ENCODE results near the gene RALGDS. TPM values are rescaled to one million over a fixed set of nuclear protein-coding genes. Genes with fewer than 3 reads are reported as not detected.
A peak's percentile ranks its signal among the peaks of the same experiment; 100 is the strongest.
"Not testable (repeated sequence)": the region's sequence is repeated elsewhere in the genome, so short reads cannot be mapped to it uniquely, and the experiment has no call there.

The RALGDS gene
- total RNA-seq, 6 experiments from 2014 or later, result 4.3 to 19.8 (median 5.7) TPM

DNA sequence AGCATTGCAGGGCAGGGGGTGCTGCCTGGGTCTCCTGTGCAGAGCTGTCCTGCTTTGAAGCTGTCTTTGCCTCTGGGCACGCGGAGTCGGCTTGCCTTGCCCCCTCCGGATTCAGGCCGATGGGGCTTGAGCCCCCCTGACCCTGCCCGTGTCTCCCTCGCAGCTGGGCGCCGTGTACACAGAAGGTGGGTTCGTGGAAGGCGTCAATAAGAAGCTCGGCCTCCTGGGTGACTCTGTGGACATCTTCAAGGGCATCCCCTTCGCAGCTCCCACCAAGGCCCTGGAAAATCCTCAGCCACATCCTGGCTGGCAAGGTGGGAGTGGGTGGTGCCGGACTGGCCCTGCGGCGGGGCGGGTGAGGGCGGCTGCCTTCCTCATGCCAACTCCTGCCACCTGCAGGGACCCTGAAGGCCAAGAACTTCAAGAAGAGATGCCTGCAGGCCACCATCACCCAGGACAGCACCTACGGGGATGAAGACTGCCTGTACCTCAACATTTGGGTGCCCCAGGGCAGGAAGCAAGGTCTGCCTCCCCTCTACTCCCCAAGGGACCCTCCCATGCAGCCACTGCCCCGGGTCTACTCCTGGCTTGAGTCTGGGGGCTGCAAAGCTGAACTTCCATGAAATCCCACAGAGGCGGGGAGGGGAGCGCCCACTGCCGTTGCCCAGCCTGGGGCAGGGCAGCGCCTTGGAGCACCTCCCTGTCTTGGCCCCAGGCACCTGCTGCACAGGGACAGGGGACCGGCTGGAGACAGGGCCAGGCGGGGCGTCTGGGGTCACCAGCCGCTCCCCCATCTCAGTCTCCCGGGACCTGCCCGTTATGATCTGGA is 56.6 kb downstream of the RALGDS start:
- Histone ChIP-seq H3K4me3 (no peak overlapping the region), H3K4me1 (no peaks in the 10 kb centered on the region), H3K9me3 (no peaks in the 10 kb centered on the region), H3K36me3 (no peaks in the 10 kb centered on the region), H3K27me3 (no peaks in the 10 kb centered on the region), H3K27ac (no peak overlapping the region)
- DNase-seq (peak in 1 of 3 donors; percentile 36), ATAC-seq (no peak)
- 100% methylated on average over 3 of the region's 30 CpGs for WGBS (ENCODE audit: insufficient coverage, low coverage, low lambda C conversion rate, missing lambda C conversion rate)
- intact Hi-C loops (cut with DNase I), result no loop called here
- TF ChIP-seq POLR2A (IDR thresholded peaks at IDR 0.05), result no peak
- TF ChIP-seq, protein P1, sequence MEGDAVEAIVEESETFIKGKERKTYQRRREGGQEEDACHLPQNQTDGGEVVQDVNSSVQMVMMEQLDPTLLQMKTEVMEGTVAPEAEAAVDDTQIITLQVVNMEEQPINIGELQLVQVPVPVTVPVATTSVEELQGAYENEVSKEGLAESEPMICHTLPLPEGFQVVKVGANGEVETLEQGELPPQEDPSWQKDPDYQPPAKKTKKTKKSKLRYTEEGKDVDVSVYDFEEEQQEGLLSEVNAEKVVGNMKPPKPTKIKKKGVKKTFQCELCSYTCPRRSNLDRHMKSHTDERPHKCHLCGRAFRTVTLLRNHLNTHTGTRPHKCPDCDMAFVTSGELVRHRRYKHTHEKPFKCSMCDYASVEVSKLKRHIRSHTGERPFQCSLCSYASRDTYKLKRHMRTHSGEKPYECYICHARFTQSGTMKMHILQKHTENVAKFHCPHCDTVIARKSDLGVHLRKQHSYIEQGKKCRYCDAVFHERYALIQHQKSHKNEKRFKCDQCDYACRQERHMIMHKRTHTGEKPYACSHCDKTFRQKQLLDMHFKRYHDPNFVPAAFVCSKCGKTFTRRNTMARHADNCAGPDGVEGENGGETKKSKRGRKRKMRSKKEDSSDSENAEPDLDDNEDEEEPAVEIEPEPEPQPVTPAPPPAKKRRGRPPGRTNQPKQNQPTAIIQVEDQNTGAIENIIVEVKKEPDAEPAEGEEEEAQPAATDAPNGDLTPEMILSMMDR (IDR thresholded peaks at IDR 0.05), result no peak

- TF ChIP-seq POLR2A (IDR thresholded peaks at IDR 0.05), result no peak
- TF ChIP-seq, protein P1 (IDR thresholded peaks at IDR 0.05), result no peak
- no peak overlapping the region for H3K4me3 ChIP-seq
- 93% methylated on average over 3 of the region's 14 CpGs for WGBS (ENCODE audit: insufficient coverage, low coverage, low lambda C conversion rate, missing lambda C conversion rate)
- H3K4me1 ChIP-seq, result no peaks in the 10 kb centered on the region
- H3K9me3 ChIP-seq, result no peaks in the 10 kb centered on the region
- H3K27me3 ChIP-seq, result no peaks in the 10 kb centered on the region
- intact Hi-C loops (cut with DNase I), result no loop called here
- no peaks in the 10 kb centered on the region for H3K36me3 ChIP-seq
- H3K27ac ChIP-seq, result no peak overlapping the region
- no peak for ATAC-seq
- peak in 1 of 3 donors; percentile 48 for DNase-seq
Measured at GRCh38 chr9:133063500-133064231, 57.4 kb downstream of the RALGDS start.

DNA sequence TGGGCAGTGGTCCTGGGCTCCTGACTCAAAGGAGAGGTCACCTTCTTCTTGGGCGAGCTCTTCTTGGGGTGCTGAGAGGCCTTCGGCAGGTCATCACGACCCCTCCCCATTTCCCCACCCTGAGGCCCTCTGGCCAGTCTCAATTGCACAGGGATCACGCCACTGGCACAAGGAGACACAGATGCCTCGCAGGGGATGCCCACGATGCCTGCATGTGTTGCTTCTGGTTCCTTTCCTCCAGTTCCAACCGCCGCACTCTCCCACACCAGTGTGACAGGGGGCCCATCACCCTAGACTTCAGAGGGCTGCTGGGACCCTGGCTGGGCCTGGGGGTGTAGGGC is 57.9 kb downstream of the RALGDS start:
- no peak overlapping the region for H3K4me3 ChIP-seq
- no peak for DNase-seq
- no peaks in the 10 kb centered on the region for H3K9me3 ChIP-seq
- no peaks in the 10 kb centered on the region for H3K27me3 ChIP-seq
- WGBS (ENCODE audit: insufficient coverage, low coverage, low lambda C conversion rate, missing lambda C conversion rate), result 71% methylated on average over 4 of the region's 8 CpGs
- H3K27ac ChIP-seq, result no peak overlapping the region
- intact Hi-C loops (cut with DNase I), result no loop called here
- no peaks in the 10 kb centered on the region for H3K4me1 ChIP-seq
- no peaks in the 10 kb centered on the region for H3K36me3 ChIP-seq
- no peak for TF ChIP-seq POLR2A (IDR thresholded peaks at IDR 0.05)
- TF ChIP-seq, protein P1 (IDR thresholded peaks at IDR 0.05), result no peak
- no peak for ATAC-seq

- ATAC-seq; H3K4me3 ChIP-seq; H3K27ac ChIP-seq; DNase-seq; H3K27me3 ChIP-seq; H3K36me3 ChIP-seq; H3K4me1 ChIP-seq; H3K9me3 ChIP-seq; intact Hi-C loops (cut with DNase I): not testable (repeated sequence)
- WGBS (ENCODE audit: insufficient coverage, low coverage, low lambda C conversion rate, missing lambda C conversion rate), result 60% methylated on average over 1 of the region's 8 CpGs
Measured at GRCh38 chr9:133062569-133062968, 58.5 kb downstream of the RALGDS start.

- ATAC-seq; H3K36me3 ChIP-seq; H3K27ac ChIP-seq; H3K9me3 ChIP-seq; H3K4me3 ChIP-seq; H3K4me1 ChIP-seq; H3K27me3 ChIP-seq; intact Hi-C loops (cut with DNase I): not testable (repeated sequence)
- WGBS (ENCODE audit: insufficient coverage, low coverage, low lambda C conversion rate, missing lambda C conversion rate), result no CpG with 5 or more reads among the region's 9 CpGs
- peak in 1 of 3 donors; percentile 18 for DNase-seq
Measured at GRCh38 chr9:133061764-133062145, 59.3 kb downstream of the RALGDS start, which contains the start of gene CEL. TSS of gene CEL (plus strand) at chr9:133061981. CDS start at chr9:133062003, 22 bp downstream.

DNA sequence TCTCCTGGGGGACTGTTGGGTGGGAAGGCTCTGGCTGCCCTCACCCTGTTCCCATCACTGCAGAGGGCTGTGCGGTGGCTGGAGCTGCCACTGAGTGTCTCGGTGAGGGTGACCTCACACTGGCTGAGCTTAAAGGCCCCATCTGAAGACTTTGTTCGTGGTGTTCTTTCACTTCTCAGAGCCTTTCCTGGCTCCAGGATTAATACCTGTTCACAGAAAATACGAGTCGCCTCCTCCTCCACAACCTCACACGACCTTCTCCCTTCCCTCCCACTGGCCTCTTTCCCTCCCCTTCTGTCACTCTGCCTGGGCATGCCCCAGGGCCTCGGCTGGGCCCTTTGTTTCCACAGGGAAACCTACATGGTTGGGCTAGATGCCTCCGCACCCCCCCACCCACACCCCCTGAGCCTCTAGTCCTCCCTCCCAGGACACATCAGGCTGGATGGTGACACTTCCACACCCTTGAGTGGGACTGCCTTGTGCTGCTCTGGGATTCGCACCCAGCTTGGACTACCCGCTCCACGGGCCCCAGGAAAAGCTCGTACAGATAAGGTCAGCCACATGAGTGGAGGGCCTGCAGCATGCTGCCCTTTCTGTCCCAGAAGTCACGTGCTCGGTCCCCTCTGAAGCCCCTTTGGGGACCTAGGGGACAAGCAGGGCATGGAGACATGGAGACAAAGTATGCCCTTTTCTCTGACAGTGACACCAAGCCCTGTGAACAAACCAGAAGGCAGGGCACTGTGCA is 59.8 kb downstream of the RALGDS start:
- H3K9me3 ChIP-seq; intact Hi-C loops (cut with DNase I); H3K36me3 ChIP-seq; H3K4me1 ChIP-seq; H3K4me3 ChIP-seq; ATAC-seq; H3K27ac ChIP-seq; H3K27me3 ChIP-seq: not testable (repeated sequence)
- 35% methylated on average over 3 of the region's 14 CpGs for WGBS (ENCODE audit: insufficient coverage, low coverage, low lambda C conversion rate, missing lambda C conversion rate)
- DNase-seq, result peak in 1 of 3 donors; percentile 22

Measured in right lobe of liver (tissue), 6 donors.